Stimulated activated CD4-positive, alpha-beta T cell treated with anti-CD3 and anti-CD28 coated beads, Interleukin-4, amount 100 ng/mL, for 1 hour (primary cell): ENCODE results near the gene TM4SF1.

Source experiments
- DNase-seq: peaks from one replicate; pipeline ENCODE4 v3.0.0-alpha.2; 2020

TM4SF1 gene, protein sequence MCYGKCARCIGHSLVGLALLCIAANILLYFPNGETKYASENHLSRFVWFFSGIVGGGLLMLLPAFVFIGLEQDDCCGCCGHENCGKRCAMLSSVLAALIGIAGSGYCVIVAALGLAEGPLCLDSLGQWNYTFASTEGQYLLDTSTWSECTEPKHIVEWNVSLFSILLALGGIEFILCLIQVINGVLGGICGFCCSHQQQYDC

DNA sequence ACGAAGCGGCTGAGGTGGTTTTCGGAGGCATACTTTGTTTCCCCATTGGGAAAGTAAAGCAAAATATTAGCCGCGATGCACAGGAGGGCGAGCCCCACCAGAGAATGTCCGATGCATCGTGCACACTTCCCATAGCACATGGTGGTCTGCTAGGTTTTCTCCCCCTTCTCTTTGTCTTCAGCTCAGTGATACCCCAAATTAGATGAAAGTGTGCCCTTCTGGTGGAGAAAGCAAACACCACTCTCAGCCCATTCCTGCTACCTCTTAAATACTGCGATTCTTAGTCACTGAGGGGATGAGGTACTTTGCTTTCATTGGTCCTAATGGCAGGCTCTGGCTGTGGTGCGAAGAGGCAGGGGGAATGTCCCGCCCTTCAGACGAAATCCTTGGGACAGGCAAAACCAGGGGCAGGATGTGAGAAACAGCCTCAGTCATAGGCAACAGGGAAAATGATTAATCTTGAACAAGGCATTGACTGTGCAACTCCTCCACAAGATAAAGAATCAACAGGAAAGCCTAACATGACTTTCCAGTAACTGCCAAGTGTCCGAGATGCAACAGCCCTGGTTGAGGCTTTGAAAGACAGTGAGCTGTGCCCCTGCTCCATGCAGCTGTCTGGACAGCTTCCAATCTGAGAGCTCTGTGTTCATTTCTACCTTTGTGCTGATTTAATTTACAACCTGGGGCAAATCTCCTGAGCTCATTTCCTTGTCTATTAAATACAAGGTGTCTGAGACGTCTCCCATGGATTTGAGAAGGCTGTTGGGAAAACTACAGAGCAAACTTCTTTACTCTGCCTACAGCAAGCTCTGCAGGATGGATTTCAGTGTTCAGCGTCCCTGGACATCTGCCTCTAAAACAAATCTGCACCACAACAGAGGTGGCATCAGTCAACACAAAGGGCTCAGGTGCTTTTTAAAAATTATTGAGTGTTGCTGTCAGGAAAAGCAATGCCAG lies at the start of gene TM4SF1:
Gene TM4SF1, minus strand, starts transcription at position 242 of the 957 bp plus-strand sequence. Its CDS starts 102 bp downstream, at position 140.
- no peak for DNase-seq

DNA sequence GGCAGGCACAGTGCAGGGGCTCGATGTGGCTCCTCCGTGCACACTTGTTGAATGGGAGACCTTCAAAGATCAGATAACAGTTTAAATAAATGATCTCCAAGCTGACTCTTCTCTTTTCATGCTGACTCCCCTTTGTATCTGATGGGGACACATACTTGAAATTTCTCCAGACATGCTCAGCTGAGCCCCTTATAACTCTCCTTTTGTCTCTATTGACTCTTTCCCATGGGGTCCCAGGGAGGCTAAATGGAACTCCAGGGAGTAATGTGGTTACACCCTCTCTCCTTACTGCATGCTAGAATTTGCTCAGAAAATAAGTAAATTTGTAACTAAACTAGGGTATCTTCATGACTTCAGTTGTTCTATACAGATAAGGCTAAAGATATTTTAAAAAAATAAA lies 48.9 kb upstream of the TM4SF1 start:
- no peak for DNase-seq

DNA sequence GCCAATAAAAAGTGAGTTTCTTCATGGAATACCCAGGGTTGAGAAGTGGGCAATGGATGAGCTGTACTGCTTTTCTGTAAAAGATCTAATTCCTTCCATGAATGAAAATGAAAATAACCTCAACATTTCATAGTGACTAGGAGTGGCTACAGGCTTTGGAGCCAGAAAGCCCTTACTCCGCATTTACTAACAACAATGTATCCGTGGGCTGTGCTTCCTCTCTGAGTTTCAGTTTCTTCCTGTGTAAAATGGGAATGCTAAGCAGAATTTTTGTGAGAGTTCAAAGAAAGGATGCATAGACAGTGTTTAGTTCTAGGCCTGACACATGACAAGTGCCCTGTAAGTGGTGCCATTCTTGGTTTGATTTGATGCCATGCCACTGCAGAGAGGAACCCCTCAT lies 47.5 kb upstream of the TM4SF1 start:
- DNase-seq, result no peak

DNA sequence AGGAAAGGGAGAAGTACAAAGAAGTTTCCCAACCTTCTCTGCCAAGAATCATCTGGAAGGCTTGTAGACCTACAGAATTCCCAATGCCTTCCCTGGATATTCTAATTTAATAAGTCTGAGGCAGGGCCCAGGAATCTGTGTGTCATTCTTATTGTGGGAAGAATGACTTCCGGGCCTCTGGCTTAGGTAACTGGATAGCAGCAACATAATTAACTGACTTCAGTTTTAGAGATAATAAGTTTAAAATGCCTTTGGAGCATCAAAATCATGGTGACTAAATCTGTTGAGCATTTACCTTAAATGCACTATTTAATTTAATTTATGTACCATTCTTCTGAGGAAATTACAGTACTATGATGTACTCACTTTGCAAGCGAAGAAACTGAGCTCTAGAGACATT lies 44.3 kb upstream of the TM4SF1 start:
- DNase-seq, result no peak

DNA sequence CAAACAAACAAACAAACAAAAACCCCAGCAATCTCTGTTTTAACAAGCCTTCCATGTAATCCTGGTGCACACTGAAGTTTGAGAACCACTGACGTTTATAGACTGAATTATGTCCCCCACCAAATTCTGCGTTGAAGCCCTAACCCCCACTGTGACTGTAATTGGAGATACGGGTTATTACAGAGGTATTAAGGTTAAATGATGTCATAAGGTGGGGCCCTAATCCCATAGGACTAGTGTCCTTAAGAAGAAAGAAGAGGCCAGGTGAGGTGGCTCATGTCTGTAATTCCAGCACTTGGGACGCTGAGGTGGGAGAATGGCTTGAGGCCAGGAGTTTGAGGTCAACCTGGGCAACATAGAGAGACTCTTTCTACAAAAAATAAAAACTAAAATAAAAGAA lies 42.4 kb upstream of the TM4SF1 start:
- no peak for DNase-seq

DNA sequence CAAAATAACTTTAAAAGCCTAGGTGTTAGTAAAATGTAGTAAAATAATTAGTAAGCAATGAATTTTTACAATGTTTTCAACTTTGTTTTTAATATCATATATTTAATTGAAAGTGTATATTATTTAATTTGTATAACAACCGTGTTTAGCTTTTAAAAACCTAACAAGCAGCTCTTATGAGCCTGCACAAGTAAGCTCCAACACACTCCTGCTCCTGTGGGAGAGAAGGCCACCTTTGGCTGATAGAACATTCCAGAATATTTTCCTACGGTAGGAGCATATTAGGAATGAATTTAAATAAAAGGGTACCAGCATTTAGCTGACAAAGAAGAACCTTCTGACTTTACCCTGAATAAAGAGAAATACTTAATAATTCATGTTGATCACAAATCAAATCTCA lies 40.3 kb upstream of the TM4SF1 start:
- DNase-seq, result no peak

DNA sequence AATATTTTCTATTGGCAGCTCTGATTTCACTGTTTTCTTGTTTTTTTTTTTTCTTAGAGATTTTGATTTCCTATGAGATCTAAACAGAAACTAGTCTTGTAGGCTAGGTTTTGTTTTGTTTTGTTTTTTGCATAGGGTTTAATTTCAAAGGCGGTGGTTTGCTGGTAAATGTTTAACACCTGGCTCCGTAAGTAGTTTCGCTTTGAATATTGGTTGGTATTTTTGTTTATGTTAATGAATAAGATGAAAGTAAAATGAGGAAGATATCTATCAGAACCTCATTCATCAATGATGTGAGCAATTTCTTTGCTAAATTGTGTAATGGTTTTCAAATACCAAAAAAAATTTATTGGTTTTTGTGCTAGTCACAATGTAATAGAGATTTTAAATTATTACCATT lies 39.7 kb upstream of the TM4SF1 start:
- no peak for DNase-seq

DNA sequence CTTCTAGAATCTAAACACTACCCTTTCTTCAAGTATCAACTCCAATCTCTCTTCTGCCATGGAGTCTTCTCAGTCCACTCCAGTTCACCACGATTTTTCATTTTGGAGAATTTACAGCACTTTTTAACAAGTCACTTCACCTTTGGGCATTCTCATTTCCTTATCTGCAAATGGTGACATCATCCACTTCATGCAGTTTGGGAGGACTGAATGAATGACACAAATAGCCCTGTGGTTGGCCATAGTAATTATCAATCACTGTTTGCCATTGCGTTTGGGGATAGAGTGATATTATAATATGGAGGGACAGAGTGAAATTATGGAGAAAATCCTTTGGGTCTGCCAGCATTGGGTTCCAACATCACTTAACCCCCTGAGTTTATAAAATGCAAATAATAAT lies 38.0 kb upstream of the TM4SF1 start:
- no peak for DNase-seq

DNA sequence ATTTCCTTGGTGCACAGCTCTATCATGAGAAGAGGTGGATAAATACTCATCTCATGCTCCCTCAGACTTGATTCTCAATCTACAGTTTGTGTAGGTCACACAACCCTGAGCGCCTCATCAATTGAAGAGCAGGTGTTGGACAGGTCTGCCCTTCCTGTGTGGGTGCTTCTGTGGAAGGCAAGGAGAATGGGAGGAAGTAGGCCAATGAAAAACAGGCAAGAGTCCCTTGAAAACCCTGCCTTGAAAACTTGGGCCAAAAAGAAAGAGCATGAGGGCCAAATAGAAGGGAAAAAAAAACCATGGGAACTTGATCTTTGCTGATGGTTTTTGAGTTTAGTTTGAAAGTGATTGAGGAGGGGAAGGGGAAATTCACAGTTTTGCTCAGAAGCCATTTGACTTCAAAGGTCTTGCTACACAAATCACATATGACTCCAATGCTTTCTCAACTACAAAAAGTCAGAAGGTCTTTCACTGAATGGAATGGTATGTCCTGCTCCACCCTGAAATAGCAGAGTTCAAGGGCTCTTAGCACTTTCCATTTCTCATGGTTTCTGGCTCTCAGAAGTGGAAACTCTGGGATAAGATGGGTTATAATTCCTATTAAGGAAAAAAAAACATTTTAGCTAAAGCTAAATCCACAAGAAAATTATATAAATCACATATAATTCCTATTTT lies 37.2 kb upstream of the TM4SF1 start:
- DNase-seq, result no peak

DNA sequence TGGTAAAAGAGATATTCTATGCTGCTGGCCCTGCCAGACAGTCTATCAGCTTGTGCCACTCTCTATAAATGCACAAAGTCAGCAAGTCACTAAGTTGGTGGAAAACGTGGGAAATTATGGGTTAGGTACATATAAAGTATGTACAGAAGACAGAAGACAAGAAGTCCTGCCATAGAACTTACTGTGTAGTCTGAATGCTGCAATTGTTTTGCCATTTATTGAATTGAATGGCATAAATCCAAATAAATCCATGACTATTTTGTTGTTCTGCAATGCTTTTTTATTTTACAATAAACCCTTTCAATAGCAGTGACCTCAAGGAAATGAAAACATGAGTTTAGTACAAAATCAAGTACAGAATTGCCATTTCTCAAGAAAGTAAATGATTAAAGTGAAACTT lies 34.1 kb upstream of the TM4SF1 start:
- DNase-seq, result no peak

DNA sequence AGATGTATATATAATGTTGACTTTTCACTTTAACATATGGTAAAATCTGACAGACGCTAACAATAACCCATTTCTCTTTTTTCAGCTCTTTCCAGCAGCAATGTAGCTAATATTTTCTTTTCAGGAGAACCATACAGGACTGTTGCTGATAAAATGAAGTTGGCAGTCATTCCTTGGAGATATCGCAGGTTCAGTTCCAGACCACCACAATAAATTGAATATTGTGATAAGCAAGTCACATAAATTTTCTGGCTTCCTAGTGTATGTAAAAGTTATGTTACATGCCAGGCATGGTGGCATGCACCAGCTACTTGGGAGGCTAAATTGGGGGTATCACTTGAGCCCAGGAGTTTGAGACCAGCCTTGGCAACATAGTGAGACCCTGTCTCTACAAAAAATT lies 31.9 kb upstream of the TM4SF1 start:
- DNase-seq, result no peak

DNA sequence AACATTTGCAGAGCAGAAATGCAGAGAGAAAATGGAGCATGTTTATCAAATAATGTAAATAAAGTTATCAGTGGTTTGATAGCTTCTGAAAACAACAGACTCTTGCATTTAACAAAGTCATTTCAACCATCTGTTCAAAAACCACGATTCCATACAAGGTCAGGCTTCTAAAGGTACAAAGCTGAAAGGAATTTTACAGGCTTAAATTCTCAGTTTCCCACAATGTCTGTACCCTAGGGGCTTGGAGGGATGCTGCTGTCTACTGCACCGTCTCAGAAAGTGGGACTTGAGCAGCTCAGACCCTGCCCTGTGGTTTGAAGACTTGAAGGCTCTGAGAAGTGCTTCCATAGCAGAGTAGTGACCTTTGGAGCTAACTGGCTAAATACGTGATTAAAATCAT lies 30.4 kb upstream of the TM4SF1 start:
- DNase-seq, result no peak

DNA sequence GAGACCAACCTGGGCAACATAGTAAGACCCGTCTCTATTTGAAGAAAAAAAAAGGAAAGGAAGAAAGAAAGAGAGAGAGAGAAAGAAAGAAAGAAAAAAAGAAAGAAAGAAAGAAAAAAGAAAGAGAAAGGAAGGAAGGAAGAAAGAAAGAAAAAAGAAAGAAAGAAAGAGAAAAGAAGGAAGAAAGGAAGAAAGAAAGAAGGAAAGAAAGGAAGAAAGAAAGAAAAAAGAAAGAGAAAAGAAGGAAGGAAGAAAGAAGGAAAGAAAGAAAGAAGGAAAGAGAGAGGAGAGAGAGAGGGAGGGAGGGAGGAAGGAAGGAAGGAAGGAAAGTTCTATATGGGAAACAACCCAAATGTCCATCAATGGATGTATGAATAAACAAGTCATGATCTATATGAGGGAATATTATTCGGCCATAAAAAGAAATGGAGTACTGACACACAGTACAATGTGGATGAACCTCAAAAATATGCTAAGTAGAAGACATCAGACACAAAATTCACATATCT lies 28.8 kb upstream of the TM4SF1 start:
- DNase-seq, result no peak

DNA sequence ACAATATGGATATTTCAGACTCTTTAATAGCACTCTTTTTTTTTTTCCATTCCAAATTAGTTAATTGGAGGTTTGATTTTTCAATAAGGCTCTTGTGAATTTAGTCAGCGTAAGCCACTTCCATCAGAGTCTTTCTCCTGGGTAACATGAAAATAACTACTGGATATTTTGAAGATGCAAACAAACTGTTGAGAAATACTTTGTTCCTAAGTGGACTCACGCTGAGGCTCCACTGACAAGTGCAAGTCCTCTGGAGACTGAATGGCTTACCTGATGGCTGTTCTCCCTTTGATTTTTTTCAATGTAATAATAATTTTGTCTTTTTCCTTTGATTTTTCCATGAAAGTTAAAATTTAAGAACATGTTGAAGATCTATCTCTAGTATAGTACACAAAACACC lies 26.0 kb upstream of the TM4SF1 start:
- no peak for DNase-seq

DNA sequence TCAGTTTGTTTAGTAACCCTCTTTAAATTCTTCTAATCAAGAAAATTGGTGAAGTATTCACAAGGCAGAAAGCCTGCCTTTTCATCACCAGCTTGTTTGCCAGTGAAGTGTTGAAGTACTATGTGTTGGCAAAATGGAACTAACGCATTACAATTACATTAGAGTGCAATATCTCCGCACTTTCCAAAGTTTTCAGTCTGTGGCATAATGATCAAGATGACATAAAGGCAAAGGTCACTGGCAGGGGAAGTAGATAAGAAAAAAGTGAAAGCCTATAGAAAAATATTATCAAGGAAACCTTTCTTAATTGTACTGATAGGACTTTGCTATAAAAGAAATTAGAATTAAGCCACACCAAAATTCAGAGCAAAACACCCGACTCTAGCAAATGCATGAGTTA lies 25.0 kb upstream of the TM4SF1 start:
- DNase-seq, result no peak

DNA sequence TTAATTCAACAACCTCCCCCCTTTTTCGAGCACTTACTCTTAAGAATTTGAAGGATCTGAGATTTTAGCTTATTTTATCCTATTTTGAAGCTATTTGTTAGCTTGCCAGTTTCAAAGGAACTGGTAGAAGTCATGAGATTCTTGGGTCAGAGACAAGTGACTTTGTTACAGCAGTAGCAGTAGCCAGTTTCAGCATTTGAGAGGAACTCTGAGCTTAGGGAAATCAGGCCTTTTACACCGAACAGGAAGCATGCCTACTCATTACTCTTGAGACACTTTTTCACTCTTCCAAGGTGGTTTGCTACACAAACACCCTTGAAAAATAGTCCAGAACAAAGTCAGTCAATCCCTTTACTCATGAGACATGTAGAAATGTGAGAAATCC lies 24.5 kb upstream of the TM4SF1 start:
- DNase-seq, result no peak

DNA sequence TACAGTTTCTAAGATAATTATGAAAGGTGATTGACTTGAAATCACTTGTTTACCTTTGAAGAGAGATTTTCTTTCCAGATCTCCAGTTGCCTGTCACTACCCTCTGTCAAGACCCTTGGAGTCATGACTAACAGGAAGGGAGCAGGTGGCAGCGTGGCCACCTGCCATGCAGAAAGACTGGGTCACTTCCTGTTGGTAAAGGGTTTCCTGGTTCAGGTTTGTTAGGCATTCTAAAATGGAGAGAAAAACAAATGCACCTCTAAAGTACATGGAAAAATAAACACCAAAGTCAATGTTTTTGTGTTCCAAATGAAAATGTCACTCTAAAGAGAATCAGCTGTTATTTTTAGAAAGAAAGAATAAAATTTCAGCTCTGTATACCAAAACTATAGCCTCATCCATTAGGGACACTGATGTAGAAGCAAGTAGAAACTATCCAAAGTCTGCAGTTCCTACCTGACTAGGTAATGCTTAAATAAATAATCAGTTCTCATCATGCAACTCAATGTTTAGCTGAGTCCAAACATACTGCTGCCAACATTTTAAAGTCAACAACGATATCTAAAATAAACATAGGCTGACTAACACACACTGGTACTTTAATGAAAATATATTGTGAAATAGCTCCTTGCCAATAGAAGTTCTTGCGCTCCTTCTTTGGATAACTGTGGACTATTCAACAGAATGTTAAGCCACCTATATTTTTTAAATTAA lies 23.9 kb upstream of the TM4SF1 start:
- DNase-seq, result no peak

DNA sequence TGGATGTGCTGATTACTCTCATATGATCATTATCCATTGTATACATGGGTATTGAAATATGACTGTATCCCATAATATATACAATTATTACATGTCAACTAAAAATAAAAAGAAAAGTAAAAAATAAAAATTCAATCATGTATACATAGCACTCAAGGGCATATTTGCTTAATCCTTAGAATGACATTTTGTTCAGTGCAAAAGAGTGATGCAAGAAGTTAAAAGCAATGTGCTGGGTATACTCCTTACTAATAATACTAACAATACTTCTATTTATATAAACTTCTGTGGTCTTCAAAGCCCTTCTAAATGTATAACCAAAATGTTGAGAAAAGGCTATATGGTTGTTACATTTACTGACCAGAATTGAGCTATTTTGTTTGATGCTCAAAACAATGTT lies 23.2 kb upstream of the TM4SF1 start:
- no peak for DNase-seq

DNA sequence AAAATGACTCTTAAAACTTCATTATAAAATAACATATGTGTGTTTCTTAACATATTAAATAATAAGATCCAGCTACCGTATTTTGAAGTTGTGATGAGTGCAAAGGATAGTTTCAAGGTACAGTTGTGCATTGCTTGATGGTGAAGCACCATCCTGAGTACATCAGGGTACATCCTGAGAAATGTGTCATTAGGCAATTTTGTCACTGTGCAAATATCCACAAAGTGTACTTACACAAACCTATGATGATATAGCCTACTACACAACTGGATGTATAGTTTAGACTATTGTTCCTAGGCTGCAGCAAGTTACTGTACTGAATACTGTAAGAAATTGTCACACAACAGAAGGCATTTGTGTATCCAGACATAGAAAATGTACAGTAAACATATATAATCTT lies 20.8 kb upstream of the TM4SF1 start:
- DNase-seq, result no peak

DNA sequence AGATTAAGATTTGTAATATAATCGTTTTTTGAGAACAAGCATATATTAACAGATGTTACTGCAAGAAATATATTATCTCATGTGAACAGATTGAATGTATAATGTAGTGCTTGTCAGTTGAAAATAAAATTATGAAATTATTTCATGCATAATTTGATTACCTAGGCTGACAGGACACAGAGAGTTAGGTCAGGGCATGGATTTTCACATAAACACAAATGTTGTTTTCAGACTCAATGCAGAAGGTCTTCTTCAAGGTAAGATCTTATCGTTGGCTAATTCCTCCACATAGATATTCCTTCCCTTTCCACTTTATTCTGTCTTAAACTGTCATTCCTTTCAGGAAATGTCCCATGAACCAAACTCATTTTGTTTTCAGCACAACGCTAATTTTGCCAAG lies 20.1 kb upstream of the TM4SF1 start:
- DNase-seq, result no peak

DNA sequence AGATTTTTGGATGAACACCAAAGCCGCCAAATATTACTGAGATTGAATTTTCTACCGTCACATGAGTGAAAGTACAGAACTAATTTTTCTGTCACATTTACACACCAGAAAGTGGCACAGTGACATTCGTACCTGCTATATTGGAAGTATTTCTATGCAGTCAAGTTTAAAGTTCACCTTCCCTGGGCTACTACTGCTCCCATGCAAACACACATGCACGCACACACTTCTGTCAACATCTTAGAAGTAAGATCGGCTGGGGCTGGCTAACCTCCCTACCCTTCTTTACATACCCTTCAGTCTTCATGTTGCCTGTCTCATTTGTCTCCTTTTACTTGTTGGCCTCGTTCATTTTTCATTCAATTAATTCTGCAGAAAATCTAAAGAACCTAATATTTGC lies 19.0 kb upstream of the TM4SF1 start:
- DNase-seq, result no peak

DNA sequence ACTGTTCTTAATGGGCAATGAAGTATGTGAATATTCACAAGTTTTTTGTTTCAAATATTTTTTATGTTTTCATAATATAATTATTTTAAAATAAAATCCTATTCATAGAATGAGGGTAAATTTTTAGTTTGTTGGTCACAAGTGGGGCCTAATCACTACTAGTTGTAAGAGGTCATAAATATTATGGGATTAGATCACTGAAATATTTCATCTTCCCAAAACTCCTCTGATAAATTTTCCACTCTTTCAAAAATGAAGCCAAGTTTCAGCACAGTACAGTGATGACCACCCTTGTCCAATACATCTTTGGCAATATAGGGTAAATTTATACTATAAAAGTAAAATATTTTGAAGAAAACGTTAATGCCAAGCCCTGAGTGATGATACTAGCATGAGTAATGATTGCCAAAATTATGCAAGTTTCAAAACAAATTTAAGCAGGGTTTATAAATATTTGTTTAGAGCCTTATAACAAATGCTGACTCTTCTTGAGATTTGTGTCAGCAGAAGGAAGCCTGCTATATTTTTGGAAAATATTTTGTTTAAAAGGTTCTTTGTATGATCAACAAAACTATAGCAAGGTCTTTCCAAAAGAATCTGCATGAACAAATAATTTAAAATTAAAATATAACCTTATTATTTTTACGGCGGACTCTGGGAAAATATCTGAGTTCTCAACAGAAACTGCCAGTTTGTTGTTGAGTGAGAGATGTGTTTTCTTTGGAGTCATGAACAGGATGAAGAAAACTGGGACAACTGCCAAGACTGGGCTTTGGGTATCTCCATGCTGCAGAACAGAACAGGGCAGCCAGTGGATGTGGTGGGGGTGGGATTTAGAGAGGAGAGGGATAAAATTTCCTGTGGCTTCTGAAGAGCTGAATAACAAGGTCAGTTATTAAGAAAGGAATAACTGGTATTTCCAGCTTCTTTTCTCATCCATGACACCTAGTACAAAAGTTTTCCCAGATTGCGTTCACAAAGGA lies 17.9 kb upstream of the TM4SF1 start:
- no peak for DNase-seq
